Right lobe of liver (tissue), 6 donors: Measurements from ENCODE around the gene ADAMTS14. TPM values are rescaled to one million over a fixed set of nuclear protein-coding genes. Genes with fewer than 3 reads are reported as not detected.

Experiments used
- ATAC-seq, 4 donors: fragments of 200-7000 bp; cut with Tn5 transposase; one replicate each; pipeline ENCODE4 v1.9.1; 2020; ENCODE audit warnings: mild to moderate bottlenecking in 4 of 4, moderate library complexity in 4 of 4
- DNase-seq, 3 donors: peaks; one replicate each; pipeline ENCODE4 v3.0.0-alpha.2; 2020
- H3K27ac ChIP-seq, 3 donors: fragments of 200-600 bp; one replicate each; pipeline ENCODE4 v1.8.0; 2022
- H3K27me3 ChIP-seq, 2 donors: fragments of 200-600 bp; one replicate each; pipeline ENCODE4 v1.8.0; 2022
- H3K36me3 ChIP-seq, 4 donors: fragments of 200-600 bp; sonication (generic) in 1 of 4; one replicate each; pipeline versions ENCODE4 v1.5.1 to v1.8.0; 2017 to 2022; ENCODE audit warnings: control low read depth in 1 of 4
- H3K4me1 ChIP-seq, 4 donors: fragments of 200-600 bp; sonication (generic) in 1 of 4; one replicate each; pipeline versions ENCODE4 v1.5.1 to v1.8.0; 2017 to 2022; ENCODE audit warnings: control low read depth in 1 of 4
- H3K4me3 ChIP-seq, 3 donors: fragments of 200-600 bp; one replicate each; pipeline ENCODE4 v1.8.0; 2022
- H3K9me3 ChIP-seq, 4 donors: fragments of 200-600 bp; sonication (generic) in 1 of 4; one replicate each; pipeline versions ENCODE4 v1.5.1 to v1.8.0; 2017 to 2022; ENCODE audit warnings: control low read depth in 1 of 4
- POLR2A ChIP-seq: fragments of 450-650 bp; IDR thresholded peaks from one replicate; pipeline ENCODE4 v1.6.1; 2017; ENCODE audit warnings: antibody characterized with exemption, mild to moderate bottlenecking
- WGBS: methylation state at CpG from one replicate; pipeline ENCODE4 v1.1.6; 2018; ENCODE audit warnings: low coverage, low lambda C conversion rate; ENCODE audit not compliant: insufficient coverage; ENCODE audit errors: missing lambda C conversion rate; 5-methylcytosine and 5-hydroxymethylcytosine counted together
- intact Hi-C, 2 donors: fragments of 100-400 bp; cut with DNase I; formaldehyde crosslinking; loops; one replicate each; pipeline versions ENCODE4 v1.11.2 to v1.14.1; 2022
- total RNA-seq, 6 experiments: library from RNA; depleted of rRNA in 2 of 6; stranded (reverse); fragments of >200 nt in 2 of 6; fragmentation: NEBNext Ultra II Directional in 3 of 6; extraction: Animal tissue kit (Norgen Biotek cat#: 25700) in 3 of 6; gene quantifications; one replicate each; pipeline versions ENCODE4 v1.1.0 to v1.2.4, GENCODE V29; 2016 to 2023
- TF ChIP-seq, protein P1 (sequence below), 4 donors: fragments of 200-600 bp in 3 of 4; fragments of 450-650 bp in 1 of 4; IDR thresholded peaks; one replicate each; pipeline versions ENCODE4 v1.5.1 to v1.8.0; 2016 to 2022; ENCODE audit warnings: antibody characterized with exemption in 4 of 4, mild to moderate bottlenecking in 2 of 4
- donor health status: DM: no; HTN: yes; CAD: no.
- donor health status: DM: no; HTN: no; CAD: no.
- donor health status: DM: no; HTN: no; CAD: no.
- donor health status: DM: no; HTN: yes; CAD: no.
- donor health status: DM: no; HTN: yes; CAD: no.

Gene ADAMTS14
- total RNA-seq, 6 experiments from 2014 or later: 0.06 to 0.18 (median 0.11) TPM

DNA sequence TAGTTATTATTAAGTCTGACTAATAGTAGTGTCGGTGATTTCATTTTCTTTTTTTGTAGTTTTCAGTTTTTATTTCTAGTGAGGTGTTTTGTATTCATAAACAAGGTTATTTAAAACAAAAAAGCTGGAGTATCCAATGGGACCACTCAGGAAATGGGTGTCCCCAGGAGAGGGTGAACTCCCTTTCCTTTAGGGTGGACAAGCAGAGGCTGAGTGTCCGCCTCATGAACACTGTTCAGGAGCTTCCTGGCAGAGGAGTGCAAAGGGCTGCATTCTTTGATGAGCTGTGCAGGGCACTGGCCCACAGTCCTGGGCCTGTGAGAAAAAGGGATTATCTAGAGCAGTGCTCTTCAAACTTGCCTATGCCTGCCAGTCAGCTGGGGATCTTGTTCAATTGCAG lies 56.0 kb downstream of the ADAMTS14 start:
- intact Hi-C loops: no loop called here
- Histone ChIP-seq H3K36me3 (no peaks in the 10 kb centered on the region), H3K27ac (no peak overlapping the region), H3K4me1 (no peaks in the 10 kb centered on the region), H3K27me3 (no peaks in the 10 kb centered on the region), H3K9me3 (no peaks in the 10 kb centered on the region), H3K4me3 (no peak overlapping the region)
- ATAC-seq (no peak), DNase-seq (no peak)
- 85% methylated on average over 2 of the region's 2 CpGs for WGBS
- TF ChIP-seq, protein P1, sequence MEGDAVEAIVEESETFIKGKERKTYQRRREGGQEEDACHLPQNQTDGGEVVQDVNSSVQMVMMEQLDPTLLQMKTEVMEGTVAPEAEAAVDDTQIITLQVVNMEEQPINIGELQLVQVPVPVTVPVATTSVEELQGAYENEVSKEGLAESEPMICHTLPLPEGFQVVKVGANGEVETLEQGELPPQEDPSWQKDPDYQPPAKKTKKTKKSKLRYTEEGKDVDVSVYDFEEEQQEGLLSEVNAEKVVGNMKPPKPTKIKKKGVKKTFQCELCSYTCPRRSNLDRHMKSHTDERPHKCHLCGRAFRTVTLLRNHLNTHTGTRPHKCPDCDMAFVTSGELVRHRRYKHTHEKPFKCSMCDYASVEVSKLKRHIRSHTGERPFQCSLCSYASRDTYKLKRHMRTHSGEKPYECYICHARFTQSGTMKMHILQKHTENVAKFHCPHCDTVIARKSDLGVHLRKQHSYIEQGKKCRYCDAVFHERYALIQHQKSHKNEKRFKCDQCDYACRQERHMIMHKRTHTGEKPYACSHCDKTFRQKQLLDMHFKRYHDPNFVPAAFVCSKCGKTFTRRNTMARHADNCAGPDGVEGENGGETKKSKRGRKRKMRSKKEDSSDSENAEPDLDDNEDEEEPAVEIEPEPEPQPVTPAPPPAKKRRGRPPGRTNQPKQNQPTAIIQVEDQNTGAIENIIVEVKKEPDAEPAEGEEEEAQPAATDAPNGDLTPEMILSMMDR (IDR thresholded peaks at IDR 0.05): no peak
- no peak for TF ChIP-seq POLR2A

DNA sequence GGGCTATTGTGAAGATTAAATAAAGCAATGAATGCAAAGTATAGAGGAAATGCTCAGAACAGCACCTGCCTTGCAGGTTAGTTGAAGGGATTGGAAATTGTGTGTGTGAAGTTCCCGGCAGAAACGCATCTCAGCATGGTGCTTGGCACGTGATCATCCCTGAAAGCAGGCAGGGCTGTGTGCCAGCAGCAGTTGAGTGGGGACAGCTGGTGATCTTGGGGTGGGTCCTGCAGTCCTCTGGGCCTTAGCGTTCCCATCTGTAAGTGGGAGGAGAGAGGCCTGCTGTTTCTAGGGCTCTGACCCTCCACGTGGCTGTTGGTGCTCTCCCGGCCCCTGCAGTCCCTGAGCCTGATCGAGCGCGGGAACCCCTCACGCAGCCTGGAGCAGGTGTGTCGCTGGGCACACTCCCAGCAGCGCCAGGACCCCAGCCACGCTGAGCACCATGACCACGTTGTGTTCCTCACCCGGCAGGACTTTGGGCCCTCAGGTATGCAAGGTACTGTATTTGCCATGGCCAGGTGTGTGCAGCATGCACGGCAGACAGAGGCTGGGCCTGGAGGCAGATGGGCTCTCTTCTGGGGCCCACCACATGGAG lies 57.6 kb downstream of the ADAMTS14 start:
- H3K9me3 ChIP-seq: no peaks in the 10 kb centered on the region
- H3K4me3 ChIP-seq: no peak overlapping the region
- intact Hi-C loops: no loop called here
- H3K27me3 ChIP-seq: no peaks in the 10 kb centered on the region
- no peak for TF ChIP-seq POLR2A
- TF ChIP-seq, protein P1 (IDR thresholded peaks at IDR 0.05): no peak
- H3K36me3 ChIP-seq: no peaks in the 10 kb centered on the region
- no peak for DNase-seq
- 74% methylated on average over 3 of the region's 16 CpGs for WGBS
- ATAC-seq: no peak
- no peak overlapping the region for H3K27ac ChIP-seq
- H3K4me1 ChIP-seq: no peaks in the 10 kb centered on the region

DNA sequence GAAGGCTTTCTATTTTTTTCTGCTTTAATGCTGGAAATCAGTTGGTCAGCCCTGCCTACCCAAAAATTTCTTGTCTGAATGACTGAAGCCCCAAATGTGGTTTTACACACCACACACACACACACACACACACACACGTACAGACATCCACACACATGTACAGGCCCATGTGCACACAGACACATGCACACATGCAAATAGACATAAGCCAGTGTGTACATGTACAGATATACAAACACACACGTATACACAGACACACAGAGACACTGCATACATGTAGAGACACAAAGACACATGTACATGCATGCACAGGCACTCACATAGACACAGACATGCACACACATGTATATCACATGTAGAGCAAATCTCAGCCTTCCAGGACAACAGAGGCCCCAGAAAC lies 58.6 kb downstream of the ADAMTS14 start:
- Histone ChIP-seq H3K4me1 (no peaks in the 10 kb centered on the region), H3K27ac (no peak overlapping the region), H3K4me3 (no peak overlapping the region), H3K27me3 (no peaks in the 10 kb centered on the region), H3K36me3 (no peaks in the 10 kb centered on the region), H3K9me3 (no peaks in the 10 kb centered on the region)
- TF ChIP-seq, protein P1 (IDR thresholded peaks at IDR 0.05): no peak
- TF ChIP-seq POLR2A: no peak
- ATAC-seq (no peak), DNase-seq (no peak)
- intact Hi-C loops: no loop called here
- WGBS: no CpG with 5 or more reads among the region's 2 CpGs

DNA sequence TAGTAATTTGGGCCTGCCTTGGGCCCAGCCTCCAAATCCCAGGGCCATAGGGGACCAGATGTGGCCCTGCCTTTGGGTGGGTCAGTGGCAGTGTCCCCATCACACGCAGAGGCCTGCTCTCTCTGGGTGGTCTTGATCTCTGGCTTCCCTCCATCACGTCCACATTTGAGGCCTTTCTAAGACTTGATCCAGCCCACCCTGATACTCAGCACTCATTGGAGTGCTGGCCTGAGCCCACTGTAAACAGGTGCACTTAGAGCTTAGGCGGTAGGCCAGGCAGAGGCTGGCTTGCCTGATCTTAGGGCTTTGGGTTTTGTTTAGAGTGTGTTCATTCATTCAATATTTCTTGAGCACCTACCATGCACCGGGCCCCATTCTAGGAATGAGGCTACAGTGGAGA lies 60.3 kb downstream of the ADAMTS14 start:
- no peak overlapping the region for H3K4me3 ChIP-seq

More for the DNA sequence above, 60.3 kb downstream of the ADAMTS14 start:
- ATAC-seq: no peak
- intact Hi-C loops: no loop called here
- H3K9me3 ChIP-seq: no peaks in the 10 kb centered on the region
- WGBS: no CpG with 5 or more reads among the region's 4 CpGs
- H3K27me3 ChIP-seq: no peaks in the 10 kb centered on the region
- no peak for DNase-seq
- no peak overlapping the region for H3K27ac ChIP-seq
- no peaks in the 10 kb centered on the region for H3K36me3 ChIP-seq
- TF ChIP-seq, protein P1 (IDR thresholded peaks at IDR 0.05): no peak
- TF ChIP-seq POLR2A: no peak
- H3K4me1 ChIP-seq: no peaks in the 10 kb centered on the region
